Measurements from ENCODE around the gene R3HDM4.
"Not testable (repeated sequence)": the region's sequence is repeated elsewhere in the genome, so short reads cannot be mapped to it uniquely, and the experiment has no call there.

The R3HDM4 gene

DNA sequence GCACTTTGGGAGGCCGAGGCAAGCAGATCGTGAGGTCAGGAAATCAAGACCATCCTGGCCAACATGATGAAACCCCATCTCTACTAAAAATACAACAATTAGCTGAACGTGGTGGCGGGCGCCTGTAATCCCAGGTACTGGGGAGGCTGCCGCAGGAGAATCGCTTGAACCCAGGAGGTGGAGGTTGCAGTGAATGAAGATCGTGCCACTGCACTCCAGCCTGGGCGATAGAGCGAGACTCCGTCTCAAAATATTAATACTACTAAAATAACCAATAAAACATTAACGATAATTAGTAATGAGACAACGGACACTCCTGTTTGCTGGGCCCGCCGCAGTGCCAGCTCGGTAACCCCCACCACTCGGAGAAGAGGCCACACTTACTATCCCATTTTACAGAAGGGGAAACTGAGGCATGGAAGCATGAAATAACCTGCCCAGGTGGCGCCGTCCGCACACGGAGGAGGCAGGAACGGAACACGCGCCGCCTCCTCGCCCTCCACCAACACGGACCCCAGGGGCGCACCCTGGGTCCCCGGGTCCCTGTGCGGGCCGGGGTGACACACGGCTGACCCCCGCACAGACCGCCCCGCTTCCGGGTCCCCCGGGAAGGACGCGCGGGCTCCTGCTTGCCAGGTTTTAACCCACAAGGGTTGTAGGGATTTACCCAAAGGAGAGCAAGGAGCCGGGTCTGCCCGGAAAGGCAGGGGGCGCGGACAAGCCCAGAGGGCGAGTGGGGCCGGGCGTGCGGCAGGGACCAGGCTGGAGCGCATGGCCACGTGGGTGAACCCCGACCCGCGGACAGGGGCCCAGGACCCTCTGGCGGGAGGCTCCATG lies 1.6 kb downstream of the R3HDM4 start:
- DNase-seq, result no peak

DNA sequence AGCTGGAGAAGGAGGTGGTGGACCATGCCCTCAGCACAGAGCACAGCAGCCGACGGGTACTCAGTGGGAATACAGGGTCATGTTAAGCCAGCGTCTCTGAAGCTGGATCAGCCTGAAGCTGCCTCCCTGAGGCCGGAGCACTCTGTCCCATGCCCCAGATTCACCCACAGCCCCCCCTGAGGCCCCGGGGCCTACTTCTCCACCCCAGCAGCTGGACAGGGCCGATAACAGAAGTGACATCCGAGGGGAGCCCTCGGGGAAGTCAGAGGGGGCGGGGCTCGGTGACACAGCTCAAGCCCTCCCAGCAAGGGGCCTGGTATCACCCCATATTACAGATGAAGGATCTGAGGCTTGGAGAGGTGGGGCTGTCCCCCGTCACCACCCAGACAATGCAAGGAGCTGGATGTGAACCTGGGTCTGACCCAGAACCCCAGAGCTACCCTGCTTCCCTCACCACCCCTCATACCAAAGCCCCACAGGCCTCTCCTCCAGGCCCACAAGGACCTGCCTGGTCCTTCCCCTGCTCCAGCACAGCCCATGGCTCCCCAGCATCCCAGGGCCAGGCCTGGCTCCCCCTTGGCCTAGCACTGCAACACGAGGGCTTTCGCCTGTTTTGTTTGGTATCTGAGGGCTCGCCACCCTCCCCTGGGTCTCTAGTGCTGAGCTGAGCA lies 5.7 kb downstream of the R3HDM4 start:
- no peak for DNase-seq

DNA sequence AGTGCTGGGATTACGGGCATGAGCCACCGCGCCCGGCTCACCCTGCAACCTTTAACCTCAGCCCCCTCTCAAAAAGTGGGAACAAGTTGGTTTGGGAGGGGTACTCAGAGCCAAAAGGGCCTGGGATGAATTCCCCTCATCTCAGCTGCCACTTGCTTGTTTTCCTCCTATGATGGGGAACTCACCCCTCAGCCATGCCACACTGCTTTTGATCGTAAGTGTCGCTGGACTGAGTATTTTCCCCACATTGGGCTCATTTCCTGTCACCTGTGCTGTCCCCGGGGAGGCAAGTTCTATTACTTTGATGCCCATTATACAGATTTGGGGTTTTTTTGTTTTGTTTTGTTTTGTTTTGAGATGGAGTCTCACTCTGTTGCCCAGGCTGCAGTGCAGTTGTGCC lies 6.5 kb downstream of the R3HDM4 start:
- DNase-seq, result no peak

DNA sequence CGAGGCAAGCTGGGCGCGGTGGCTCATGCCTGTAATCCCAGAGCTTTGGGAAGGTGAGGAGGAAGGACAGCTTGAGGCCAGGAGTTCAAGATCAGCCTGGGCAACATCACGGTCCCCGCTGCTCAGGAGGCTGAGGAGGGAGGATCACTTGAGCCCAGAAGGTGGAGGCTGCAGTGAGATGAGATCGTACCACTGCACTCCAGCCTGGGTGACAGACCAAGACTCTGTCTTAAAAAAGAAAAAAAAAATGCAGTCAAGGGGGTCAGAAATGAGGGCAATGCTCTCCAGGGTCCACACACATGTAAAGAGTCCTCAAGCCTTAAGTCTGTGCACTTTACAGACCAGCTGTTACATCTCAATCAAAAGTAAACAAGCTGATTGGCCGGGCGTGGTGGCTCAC lies 8.5 kb downstream of the R3HDM4 start:
- no peak for DNase-seq

DNA sequence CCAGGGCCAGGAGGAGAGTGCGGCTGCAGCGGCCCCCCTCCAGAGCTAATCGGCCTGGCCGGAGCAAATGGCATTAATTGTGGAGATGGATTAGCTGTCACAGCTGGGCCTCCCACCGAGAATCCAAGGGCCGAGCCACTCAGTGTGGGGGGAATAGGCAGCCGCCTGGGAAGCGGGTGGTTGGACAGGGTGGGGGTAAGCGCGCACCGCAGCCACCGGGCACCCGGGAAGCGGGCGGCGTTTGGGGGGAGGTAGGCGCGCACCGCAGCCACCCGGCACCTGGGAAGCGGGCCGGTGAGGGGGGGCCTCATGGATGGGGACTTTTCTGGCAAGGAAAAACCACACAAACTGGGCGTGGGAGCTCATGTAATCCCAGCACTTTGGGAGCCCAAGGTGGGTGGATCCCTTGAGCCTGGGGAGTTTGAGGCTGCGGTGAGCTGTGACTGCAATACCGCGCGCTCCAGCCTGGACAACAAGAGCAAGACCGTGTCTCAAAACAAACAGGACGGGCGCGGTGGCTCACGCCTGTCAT lies 9.7 kb downstream of the R3HDM4 start:
- DNase-seq, result no peak

DNA sequence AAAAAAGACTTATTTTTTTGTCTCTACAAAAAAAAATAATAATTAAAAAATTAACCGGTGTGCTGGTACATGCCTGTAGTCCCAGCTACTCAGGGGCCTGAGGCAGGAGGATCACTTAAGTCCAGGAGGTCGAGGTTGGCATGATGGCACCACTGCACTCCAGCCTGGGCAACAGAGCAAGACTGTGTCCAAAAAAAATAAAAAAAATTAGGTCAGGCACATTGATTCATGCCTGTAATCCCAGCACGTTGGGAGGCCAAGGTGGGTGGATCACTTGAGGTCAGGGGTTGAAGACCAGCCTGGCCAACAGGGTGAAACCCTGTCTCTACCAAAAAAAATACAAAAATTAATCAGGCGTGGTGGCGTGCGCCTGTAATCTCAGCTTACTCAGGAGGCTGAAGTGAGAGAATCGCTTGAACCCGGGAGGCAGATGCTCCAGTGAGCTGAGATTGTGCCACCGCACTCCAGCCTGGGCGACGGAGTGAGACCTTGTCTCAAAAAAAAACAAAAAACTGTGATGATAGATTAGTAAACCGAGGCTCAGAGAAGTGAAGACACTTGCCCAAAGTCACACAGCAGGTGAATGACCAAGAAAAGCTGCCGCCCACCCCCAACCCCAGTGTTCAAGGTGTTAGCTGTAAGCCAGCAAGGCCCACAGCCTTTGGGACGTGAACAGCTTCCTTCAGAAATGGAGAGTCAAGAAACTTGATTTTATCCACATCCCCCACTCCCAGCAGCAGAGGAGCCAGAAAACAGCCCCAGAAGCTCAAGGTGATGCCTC lies 10.4 kb downstream of the R3HDM4 start:
- DNase-seq, result no peak

DNA sequence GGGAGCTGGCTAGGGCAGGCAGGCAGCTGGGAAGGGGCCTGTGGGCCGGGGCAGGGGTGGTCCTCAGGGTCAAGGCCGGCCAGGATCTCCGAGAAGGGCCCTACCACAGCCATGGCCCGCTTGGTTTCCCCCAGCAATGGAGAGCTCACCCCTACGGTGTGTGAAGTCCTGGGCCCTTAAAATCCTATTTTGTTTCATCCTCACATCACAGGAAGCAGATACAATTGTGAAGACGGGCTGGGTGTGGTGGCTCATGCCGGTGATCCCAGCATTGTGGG lies 11.0 kb downstream of the R3HDM4 start:
- DNase-seq, result no peak

DNA sequence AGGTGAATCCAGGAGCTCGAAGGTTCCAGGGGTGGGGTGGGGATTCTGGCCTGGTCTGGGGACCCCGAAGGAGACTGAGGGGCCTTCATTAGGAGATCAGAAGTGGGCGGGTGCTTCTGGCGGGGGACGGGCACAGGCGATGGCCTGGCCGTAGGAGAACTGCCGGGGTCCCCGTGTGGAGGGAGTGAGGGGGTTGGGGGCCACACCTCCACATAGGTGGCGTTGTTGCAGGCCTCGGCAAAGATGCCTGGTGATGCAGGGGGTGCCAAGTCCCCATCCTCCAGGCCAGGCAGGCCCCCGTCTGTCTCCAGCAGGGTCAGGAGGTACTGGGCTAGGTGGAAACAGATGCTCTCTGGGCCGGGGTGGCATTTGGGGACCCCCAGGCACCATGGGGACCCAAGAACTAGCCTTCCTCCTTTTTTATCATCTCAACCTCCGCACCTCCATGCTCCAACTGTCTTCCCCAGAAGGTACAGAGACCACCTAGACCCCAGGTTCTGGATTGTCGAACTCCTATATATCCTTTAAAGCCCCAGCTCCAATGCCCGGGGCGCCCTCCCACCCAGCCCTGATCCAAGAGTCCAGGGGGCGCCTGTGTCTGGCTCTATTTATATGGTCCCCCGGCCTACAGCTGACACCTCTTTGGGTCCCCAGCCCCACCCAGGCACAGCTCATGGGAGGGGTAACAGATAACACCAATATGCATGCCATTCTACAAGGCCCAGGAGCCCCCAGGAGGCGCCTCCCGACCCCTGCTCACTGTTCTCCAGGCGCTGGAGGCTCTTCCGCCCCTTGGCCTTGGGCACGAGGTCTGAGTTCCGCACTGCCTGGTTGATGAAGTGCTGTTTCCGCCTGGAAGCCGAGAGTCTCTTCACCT lies 11.6 kb downstream of the R3HDM4 start:
- no peak for DNase-seq

DNA sequence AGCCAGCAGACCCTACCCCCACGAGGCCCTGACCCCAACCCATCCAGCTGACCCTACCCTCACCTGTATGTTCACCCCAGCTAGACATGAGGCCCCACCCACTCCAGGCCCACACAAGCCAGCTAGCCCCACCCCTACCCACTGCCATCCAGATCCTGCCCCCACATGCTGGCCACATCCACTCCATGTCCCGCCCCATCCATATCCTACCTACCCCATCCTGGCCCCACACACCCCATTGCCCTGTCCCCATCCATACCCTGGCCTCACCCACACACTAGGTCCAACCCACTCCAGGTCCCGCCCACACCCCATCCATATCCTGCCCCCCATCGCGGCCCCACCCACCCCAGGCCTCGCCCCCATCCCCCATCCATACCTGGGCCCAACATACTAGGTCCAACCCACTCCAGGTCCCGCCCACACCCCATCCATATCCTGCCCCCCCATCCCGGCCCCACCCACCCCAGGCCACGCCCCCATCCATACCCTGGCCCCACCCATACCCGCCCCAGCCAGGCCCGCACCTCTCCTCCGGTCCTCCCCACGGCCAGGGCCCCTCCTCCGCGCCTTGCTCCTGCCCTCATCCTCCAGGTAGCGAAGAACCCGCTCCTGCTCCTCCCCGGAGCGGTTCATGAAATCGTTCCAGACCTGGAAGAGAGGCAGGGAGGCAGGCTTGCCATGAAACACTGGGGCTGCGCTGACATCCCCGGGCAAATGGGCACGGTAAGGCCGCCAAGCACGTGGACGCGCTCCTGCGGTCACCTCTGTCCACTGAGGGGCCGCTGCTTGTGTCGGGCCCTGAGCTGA lies 12.5 kb downstream of the R3HDM4 start:
- no peak for DNase-seq

DNA sequence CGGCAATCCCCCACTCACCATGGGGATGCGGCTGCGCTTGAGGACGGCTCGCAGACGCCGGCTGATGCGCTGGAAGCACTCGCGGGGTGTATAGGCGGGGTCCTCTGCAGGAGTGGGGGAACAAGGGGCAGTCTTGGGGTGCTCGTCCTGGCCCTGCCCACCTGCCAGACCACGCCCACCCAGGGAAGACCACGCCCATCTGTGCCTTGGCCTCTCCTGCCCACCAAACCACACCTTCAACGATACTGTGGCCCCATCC lies 13.0 kb downstream of the R3HDM4 start:
- DNase-seq, result no peak

DNA sequence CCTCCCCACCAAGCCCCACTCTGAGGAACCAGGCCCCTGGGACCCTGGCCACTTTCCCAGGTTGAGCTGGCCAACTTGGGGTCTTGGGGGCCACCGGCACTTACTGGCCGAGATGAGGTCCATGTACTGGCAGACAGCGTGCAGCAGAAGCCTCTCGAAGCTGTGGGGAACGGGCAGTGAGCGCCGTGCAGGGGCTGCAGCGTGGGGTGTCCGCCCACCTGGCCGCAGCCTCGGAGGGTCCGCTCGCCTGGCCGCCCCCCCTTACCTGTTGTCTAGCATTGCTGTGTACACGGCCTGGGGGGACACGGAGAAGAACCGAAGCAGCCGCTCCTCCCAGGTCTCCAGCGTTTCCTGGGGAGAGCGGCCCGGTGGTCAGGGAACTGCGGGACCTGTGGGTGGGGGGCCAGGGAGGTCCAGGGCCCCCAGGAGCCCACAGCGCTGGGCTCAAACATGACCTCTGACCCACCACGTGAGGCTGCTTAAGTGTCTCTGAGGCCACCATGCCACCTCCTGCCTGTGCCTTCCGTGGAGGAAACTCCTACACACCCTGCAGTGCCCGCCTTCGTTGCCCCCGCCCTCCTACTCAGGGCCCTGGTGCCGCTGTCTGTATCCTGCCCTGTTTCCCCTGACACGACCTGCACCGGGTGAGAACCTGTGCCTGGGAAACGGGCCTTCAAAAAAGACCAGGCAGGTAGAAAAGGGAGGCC lies 13.5 kb downstream of the R3HDM4 start:
- DNase-seq, result no peak

DNA sequence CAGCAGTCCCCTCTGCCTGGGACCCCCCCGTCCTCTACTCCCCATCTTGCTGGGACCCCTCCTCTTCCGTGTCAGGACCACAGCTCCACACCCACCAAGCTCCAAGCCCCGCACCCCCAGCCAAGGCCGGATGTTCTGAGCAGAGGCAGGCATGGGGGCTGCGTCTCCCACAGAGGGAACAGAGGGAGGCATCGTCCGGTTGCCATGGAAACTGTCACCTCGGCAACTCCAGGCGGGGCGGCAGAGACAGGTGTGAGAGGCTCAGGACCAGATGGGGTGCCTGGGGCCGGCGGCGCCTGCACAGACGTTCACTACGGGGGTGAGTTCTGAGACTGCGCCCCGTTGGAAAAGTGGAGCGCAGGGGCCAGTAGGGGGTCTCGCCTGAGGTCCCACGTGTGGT lies 14.4 kb downstream of the R3HDM4 start:
- DNase-seq, result no peak

DNA sequence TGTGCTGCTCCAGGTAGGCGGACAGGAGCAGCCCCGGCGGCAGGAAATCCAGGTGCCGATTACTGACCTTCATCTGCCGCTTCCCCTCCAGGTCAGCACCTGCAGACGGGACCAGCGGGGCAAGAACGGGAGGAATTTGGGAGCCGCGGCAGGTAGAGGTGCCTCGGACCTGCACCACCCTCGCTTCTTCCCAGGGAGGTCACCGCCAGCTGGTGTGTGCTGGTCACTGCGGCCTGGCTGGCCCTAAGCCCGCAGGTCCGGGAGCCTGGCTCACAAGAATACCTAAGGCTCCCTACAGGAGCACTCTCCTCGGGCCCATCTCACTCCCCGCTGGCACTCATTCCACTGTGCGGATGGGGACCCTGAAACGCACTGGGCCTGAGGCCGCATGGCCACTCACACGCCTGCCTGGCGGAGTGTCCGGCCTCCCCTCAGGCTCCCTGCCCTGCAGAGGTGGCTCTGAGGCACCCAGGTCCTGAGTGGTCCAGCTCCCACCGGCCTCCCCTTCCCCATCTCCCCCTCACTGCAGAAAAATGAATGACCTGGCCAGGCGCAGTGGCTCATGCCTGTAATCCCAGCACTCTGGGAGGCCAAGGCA lies 15.5 kb downstream of the R3HDM4 start:
- DNase-seq, result no peak

DNA sequence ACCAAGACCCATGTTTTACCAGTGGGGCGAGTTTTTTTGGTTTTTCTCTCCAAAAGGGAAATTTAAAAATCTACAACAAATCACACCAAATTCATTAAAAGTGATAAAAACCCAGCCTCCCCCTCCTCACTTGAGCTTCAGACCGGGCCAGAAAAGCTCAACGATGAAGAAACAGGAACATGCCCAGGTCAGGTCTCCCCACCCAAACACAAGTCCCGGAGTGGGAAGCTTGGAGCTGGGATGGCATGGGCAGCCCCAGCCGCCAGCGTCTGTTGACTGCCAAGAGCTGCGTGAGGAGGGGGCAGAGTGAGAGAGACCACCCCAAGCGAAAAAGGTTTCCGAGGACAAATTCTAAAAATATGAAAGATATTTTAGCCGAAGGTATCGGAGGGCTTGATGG lies 16.0 kb downstream of the R3HDM4 start:
- DNase-seq, result no peak

DNA sequence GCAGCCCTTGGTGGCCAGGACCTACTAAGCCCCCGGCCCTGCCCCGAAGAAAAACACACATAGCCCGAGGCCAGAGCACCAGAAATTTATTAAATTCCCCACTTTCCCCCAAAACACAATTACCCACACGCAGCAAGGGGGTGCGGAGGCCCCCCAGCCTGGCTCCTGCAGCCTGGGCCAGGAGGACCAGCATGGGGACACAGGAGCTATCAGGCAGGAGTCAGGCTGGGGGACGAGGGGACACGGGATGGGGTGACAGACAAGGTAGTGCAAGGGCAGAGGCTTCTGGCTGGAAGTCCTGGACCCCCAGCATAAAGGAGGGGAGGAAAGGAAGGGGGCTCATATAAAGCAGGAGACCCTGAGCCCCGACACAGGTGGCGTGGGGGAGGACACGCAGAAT lies 16.6 kb downstream of the R3HDM4 start:
- DNase-seq, result no peak

DNA sequence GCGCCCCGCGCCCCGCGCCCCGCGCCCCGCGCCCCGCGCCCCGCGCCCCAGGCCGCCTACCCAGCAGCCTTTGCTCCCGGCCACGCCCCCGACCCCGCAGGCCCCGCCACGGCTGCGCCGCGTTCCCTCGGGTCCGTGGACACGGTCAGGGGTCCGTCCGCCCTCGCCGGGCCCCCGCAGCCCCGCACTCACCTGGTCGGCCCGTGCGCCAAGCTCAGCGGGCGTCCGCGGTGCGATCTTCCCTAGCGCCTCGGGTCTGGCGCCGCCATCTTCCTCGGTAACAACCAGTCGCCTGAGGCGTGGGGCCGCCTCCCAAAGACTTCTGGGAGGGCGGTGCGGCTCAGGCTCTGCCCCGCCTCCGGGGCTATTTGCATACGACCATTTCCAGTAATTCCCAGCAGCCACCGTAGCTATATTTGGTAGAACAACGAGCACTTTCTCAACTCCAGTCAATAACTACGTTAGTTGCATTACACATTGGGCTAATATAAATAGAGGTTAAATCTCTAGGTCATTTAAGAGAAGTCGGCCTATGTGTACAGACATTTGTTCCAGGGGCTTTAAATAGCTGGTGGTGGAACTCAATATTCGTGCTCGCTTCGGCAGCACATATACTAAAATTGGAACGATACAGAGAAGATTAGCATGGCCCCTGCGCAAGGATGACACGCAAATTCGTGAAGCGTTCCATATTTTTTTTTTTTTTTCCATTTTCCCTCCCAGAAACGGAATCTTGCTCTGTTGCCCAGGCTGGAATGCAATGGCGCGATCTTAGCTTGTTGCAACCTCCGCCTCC lies 19.9 kb downstream of the R3HDM4 start, which contains the start of the genes MED16 and RNU6-9:
MED16 (minus strand) TSS at position 294 of the 796 bp plus-strand sequence. CDS start 2,056 bp downstream, outside the sequence.
RNU6-9 (plus strand) TSS at position 591 of the 796 bp plus-strand sequence.
- DNase-seq, result peak; percentile 64

DNA sequence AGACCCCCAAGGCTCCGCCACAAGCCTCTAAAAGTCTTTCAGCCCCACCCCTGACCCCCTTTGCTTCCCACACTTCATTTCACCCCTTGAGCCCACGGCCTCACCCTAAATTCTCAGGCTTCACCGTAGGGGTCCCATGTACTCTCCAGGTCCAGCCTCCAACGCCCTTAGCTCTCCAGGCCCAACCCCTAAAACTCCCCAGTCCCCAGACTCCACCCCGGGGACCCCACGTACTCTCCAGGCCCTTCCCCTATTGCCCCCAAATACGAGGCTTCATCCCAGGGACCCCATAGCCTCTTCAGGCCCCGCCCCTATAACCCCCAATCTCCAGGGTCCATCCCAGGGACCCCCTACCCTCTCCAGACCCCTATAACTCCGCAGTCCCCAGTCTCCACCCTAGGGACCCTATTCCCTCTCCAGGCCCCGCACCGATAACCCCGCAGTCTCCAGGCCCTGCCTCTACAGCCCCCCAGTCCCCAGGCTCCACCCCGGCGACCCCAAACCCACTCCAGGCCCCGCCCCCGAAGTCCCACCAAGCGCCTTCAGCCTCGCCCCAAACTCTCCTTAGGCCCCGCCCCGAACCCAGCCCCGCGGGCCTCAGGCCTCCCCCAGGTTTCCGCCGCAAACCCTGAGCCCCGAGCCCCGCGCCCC lies 20.7 kb downstream of the R3HDM4 start:
- no peak for DNase-seq

DNA sequence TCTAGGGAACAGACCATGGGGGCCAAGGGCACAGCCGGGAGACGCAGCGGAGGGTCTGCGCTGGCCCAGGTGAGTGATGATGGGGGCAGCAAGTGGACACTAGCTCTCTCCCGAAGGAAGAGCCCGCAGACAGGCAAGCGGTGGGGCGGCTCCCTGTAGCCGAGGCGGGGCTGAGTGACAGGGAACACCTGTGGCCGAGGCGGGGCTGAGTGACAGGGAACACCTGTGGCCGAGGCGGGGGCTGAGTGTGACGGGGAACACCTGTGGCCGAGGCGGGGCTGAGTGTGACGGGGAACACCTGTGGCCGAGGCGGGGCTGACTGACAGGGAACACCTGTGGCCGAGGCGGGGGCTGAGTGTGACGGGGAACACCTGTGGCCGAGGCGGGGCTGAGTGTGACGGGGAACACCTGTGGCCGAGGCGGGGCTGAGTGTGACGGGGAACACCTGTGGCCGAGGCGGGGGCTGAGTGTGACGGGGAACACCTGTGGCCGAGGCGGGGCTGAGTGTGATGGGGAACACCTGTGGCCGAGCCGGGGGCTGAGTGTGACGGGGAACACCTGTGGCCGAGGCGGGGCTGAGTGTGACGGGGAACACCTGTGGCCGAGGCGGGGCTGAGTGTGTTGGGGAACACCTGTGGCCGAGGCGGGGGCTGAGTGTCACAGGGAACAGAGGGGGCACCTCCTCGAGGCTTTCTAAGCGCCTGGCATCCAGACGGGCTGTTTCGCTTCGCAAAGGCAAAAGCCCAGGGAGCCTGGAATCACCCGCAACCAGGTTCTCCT lies 21.4 kb downstream of the R3HDM4 start:
- not testable (repeated sequence) for DNase-seq

DNA sequence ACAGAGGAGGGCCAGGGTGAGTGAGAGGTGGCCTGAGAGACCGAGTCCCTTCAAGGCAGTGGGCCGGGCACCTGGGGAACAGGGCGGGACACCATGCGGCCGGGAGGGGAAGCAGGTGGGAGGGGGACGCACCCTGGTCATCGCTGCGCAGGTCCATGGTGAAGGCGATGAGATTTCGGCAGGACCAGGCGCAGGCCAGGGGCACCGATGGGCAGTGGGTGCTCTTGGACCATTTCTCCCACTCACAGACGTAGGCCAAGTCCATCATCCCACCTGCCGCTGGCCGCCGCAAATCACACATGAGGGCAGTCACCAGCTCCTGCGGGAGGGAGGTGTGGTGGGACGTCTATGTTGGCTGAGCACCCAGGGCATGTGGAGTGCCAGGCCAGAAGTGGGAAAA lies 22.2 kb downstream of the R3HDM4 start:
- no peak for DNase-seq
